HuH-7.5 (cell line): ENCODE measurements around the gene RPP30.
A peak's percentile ranks its signal among the peaks of the same experiment; 100 is the strongest.

ENCODE experiments used
- DNase-seq: peaks from one replicate; pipeline ENCODE4 v3.0.0; 2011; ENCODE audit warnings: low spot score

RPP30 gene

DNA sequence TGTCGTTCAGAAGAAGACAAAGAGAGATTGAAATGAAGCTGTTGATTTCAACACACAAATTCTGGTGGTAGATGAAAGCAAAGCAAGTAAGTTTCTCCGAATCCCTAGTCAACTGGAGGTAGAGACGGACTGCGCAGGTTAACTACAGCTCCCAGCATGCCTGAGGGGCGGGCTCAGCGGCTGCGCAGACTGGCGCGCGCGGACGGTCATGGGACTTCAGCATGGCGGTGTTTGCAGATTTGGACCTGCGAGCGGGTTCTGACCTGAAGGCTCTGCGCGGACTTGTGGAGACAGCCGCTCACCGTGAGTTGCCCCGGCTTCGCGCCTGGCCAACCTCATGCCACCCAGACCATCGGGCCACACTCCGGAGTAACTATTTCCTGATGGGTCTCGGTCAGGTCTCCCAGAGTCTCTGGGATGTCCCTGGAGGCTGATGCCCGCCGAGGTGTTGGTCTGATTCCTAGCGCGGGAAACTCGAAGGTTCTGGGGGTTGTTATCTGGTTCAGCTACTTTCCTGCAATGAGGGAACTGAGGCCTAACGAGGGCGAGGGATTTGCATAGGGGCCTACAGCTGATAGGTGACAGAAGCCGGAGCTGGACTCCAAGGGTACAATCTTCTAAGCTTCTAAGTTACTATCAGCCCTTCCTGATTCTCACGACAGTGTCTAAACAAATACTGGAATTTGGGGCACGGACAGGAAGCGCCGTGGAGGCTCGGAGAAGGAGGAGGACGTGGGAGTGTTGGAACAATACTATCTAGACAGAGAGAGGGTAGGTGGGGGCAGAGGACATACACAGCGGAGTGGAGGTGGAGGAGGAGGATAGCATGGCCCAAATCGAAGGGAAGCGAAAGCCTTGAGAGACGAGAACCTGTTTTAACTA is at the start of gene RPP30:
TSS of gene RPP30 (plus strand) at position 209 of the 882 bp plus-strand sequence. CDS start at position 222, 13 bp downstream.
- DNase-seq: peak; percentile 62

DNA sequence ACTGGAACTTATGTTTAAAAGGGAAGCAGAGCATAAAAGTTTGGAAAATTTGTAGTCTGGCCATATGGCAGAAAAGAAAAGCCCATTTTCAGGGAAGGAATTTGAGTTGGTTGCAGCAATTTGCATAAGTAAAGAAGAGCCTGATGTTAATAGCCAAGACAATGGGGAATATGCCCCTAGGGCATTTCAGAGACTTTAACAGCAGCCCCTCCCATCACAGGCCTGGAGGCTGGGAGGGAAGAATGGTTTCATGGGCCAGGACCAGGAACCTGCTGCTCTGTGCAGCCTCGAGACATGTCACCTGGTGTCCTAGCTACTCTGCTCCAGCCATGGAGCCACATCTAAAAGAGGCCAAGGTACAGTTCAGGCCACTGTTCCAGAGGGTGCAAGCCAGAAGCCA is 49.3 kb upstream of the RPP30 start:
- no peak for DNase-seq

DNA sequence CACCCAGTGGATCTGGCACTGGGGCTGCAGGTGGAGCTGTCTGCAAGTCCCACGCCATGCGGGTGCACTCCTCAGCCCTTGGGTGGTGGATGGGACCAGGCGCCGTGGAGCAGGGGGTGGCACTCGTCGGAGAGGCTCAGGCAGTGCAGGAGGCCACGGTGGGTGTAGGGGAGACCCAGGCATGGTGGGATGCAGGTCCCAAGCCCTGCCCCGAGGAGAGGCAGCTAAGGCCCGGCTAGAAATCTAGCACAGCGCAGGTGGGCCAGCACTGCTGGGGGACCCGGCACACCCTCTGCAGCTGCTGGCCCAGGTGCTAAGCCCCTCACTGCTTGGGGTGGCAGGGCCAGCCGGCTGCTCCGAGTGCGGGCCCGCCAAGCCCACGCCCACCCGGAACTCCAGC is 39.7 kb upstream of the RPP30 start:
- no peak for DNase-seq

DNA sequence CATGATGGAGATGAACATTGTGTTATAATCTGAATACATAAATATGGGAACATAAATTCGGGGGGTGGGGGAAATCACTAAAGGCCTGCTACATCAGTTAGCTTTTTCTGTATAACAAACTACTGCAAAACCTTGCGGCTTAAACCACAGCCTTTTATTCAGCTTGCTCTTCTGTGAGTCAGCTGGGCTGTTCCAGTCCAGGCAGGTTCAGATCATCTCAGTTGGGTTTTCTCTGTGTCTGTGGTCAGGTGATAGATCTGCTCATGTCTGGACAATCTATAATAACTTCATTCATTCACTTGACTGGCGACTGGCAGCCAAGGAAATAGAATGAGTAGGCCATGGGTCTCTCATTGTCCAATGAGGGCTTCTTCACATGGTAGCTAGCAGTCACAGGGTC is 37.4 kb upstream of the RPP30 start:
- no peak for DNase-seq

DNA sequence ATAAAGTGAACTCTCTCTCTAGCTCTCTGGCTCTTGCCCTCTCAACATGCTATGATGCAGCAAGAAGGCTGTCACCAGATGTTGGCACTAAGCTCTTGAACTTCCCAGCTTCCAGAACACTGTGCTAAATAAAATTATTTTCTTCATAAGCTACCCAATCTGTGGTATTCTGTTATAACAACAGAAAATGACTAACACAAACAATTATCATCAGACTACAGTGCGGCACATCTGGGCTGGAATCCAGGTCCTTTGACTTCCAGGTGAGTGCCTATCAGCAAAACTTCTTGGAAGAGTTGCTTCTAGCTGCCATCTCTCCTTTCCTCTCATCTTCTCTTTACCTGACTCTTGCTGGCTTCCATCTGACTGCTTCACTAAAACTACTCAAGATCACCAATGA is 34.3 kb upstream of the RPP30 start:
- no peak for DNase-seq

DNA sequence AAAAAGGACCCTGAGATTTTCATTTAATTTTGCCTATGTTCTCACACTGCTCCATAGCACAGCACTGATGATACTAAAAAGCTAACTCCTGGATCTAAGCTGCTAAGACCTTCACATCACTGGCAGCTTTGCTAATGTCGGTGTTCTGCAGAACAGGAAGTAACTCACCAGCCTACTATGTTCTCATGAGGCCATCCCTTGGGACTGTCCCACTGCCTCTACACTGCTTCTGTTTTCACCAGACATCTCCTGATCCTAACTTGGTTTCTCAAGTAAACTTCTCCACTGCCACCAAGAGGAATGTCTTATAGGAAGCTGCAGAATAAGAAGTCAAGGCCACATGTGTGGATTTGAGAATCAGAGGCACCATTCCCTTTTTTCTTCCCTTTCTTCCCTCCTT is 29.0 kb upstream of the RPP30 start:
- no peak for DNase-seq

DNA sequence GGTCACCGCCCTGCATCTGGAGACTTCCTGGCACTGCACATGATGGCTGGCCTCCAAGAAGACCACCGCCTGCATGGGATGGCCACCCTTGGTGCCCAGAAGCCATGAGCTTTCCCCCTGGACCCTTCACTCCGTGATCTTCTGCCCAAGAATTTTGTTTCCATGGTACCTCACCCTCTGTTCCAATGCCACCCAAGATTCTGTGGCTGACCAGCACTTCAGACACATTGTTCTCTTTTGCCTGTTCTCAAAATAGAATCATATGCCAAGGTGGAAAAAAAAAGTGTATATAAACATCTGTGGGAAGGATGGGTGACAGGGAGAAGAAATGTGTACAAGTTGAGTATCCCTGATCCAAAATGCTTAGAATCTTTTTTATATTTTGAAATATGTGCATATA is 26.0 kb upstream of the RPP30 start:
- DNase-seq: no peak

DNA sequence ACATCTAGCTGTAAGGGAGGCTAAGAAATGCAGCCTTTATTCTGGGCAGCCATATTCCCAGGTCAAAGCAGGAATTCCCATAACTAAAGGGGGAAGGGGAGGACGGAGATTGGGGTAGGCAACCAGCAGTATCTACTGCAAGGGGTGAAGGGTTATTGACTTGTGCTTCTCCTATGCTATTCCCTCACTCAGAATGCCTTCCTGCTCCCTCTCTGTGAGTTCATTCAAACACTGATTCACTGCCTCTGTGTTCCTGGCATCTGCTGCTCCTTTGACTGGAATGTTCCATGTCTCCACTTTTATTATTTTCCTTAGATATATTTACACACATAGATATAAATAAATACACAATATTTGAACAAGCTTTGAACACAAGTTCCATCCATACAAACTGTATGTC is 25.0 kb upstream of the RPP30 start:
- no peak for DNase-seq

DNA sequence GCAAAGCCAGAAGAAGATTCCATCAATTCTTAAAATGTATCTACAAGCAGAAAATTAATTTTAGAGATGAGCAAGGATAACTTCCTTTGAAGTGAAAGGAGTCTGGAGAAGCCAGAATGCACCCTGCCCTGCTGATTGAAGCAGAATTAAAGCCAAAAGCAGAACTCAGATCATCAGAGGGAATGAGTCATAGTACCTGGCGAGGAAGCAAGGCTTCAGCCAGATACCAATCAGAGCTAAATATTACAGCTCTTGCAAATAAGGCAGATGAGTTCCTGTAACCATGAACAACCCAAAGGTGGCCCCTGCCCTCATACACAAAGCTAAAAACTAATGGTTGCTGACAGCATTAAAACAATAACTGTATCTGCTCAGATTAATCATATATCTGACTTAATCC is 24.3 kb upstream of the RPP30 start:
- DNase-seq: no peak

DNA sequence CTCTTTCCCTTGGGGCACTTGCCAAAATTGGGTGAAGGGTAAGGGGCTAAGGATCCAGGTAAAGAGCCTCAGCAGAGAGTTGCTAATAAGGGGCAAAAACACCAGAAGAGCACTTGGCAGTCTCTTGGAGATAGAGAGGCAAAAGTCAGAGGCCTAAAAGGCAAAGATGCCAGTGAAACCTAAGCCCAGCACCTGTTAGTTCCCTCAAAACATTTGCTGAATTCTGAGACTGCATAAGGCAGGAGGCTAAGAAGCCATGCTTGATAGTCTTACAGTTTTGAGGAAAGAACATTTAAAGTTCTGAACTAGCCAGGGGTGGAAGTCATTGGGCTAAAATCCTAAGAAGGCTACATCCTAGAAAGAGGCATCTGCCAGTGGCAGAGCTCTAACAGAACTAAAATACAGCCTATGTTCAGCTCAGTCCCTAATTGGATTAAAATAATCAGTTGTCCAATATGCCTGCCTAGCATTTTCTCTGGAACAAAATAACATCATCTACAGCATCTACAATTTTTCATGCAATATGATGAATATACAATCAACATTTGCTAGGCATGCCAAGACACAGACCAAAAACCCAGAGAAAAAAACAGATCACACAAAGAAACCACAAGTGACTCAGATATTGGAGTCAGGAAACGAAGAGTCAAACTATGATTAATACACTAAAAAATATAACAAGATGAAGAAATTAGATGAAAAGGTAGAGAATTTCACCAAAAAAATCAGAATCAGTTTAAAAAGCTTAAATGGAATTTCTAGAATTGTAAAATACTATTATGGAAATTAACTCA is 21.6 kb upstream of the RPP30 start:
- no peak for DNase-seq

DNA sequence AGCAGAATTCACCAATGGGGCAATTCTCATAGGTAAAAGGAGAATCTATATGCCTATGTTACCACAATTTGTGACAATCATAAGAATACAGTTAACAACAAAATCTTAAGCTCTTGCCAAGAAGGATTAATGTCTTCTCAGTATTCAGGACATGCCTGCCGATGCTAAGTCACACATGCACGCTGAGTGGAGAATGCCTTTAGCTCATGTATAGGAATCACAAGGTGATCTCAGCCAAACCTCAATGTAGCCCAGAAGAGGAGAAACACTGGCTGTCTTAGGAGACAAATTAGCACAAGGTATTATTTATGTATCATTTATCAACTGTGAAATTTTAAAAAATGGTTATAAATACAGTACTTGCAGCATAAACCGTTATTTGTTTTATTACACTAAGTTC is 16.6 kb upstream of the RPP30 start:
- DNase-seq: no peak

DNA sequence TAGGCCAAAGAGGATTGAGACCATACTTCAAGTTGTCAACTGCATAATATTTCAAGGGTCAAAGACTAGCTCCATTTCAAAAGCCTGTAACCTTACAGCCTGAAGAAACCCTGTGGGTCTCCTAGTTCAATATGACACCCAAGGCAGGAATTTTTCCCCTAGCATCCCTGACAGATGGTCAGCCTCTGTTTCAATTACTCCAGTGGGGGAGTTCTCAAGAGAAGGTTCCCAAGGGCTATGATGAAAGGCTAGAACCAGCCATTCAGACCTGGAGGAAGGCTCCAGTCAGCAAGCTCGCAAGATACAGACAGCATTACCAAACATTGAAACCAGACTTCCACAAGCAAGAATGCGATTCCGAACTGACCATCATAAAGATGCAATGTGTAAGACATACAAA is 15.5 kb upstream of the RPP30 start:
- DNase-seq: no peak

DNA sequence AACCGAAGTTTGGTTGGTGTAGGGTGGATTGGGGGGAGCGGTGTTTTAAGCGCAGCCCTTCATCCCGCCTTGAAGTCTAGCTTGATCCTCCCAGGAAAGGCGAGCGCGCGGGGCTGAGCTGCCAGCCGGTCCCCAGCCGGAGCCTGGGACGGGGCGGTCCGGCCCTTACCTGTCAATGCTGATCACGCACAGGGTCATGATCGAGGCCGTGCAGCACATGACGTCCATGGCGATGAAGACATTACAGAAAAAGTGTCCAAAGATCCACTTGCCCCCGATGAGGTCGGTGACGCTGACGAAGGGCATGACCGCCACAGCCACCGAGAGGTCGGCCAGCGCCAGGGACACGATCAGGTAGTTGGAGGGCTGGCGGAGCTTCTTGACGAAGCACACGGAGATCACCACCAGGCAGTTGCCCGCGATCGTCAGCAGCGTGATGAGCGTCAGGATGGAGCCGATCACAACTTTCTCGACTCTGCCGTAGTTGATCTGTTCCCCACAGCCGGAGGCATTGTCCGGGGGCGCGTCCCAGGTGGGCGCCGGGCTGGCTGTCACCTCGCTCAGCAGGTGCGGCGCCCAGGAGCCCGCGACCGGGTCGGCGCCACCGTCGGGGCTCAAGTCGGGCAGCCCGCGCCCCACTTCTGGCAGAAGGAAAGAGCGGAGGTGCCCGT is 14.7 kb upstream of the RPP30 start:
- DNase-seq: no peak

DNA sequence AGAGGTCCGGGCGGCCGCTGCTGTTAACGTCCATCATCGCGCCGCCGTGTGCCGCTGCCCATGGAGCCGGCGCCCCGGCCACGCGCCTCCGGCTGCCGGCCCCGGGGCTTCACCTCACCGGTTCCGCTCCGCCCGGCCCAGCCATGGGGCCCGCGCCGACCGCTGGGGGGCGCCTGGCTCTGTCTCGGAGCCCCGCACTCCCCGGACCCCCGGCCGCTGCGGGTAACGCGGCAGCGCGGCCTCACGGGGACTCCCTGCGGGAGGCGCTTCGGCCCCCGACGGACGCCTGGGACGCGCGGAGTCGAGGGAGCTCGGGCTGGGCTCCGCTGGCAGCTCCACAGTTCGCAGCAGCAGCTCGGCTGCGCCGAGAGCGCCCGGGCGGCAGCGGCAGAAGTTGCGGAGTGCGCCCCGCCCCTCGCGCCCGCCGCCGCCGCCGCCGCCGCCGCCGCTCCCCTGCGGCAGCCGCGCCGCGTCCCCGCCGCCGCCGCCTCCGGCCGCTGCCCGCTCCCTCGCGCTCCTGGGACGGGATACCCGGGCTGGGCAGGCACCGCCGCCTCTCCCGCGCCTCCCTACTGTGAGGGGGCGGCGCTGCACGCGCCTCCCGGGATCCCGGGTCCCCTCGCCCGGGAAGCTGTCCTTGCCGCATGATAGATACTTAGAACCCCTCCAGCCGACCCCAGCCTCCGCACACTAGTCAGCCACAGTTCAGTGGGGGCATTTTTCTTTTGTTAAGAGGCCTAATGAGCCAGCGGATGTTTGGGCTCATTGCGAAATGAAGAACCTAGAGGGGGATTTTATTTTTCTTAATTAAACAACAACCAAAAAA is 13.9 kb upstream of the RPP30 start, which contains the start of gene HTR7:
TSS of gene HTR7 (minus strand) at position 405 of the 826 bp plus-strand sequence. CDS start at position 37, 368 bp downstream.
- DNase-seq: peak; percentile 71

DNA sequence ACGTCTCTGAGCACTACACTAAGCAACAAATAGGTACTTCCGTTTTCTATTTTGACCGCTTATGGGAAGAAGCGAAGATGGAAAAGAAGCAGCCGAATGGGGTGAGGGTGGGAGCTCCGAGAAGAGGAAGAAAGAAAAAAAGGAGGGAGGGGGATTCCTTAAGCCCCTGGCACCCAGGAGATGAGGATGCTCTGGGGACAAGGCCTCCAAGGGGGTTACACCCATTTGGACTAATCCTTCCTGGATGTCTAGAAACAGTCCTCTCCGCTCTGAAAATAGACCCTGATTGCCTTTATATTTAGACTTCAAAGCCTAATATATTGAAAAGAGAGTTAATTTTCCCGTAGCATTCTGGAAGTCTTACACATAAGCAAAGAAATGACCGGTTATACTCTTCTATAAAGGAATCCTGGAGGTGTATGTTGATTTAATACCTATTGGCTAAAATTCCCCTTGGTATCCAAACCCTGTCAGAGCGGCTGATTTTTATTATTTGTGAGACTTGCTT is 13.3 kb upstream of the RPP30 start:
- DNase-seq: no peak

DNA sequence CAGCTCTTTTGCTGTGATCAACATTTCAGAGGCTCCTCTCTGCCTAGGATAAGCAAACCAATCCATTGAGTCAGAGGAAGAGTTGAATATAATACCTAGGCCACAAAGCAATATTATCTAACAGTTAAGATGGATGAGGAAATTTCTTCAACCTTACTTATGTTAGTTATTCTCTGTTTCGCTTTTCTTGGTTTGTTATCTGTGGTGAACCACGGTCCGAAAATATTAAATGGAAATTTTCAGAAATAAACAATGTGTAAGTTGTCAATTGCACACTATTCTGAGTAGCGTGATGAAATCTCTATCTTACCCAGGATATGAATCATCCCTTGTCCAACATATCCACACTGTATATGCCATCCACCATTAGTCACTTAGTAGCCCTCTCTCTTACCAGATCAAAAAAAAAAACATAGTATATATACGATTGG is 12.4 kb upstream of the RPP30 start:
- no peak for DNase-seq

DNA sequence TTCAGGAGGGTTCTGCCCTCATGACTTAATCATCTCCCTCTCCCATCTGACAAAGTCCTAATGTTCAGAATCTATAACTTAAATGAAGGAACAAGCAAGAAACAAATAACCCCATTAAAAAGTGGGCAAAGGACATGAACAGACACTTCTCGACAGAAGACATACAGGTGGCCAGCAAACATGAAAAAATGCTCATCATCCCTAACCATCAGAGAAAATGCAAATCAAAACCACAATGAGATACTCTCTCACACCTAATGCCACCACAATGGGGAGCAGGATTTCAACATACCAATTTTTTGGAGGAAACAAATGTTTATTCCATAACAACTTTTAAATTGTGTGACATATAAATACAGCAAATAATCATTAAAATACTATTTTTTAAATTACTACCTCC is 11.0 kb upstream of the RPP30 start:
- no peak for DNase-seq

DNA sequence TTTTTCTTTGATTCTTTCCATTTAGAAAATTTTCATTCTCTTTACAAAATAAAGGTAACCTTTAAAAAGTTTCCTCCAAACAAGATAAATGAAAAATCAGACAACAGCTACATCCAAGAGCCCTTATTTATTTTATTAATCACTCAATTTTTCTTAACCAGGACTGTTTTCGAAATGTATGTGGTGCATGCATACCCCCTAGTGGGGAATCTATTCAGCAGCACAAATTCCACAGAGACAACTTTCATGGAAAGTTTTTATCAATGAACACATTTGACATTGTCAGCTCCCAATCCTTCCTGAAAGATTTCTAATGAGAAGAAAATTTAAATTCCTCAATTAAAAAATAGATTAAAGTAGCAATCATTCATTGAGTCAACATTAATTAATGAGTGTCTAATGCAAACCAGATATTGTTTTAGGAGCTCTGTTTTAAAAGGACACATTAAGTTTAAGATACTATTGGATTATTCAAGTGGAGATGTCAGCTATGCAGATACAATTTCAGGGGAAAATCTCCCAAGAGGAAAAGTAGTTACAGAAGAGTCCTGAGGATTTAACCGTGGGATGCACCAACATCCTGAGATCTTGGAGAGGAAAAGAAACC is 8.8 kb upstream of the RPP30 start:
- DNase-seq: peak; percentile 28

DNA sequence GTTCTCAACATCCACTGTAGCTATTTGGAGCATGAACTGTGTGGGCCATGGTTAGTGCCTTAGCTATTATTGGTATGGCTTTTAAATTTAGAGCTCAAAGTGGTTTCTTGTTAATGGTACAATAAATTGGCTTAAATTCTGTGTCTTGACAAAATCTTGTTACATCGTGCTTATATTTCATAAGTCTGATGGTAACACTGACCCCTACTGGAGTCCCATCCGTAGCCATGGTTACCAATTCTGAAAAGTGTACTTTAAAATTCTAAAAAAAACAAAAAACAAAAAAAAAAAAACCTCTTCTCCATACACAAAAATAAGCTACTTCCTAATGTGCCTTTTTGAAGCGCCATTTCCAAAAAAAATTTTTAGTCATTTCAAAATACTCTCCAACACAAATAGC is 6.4 kb upstream of the RPP30 start:
- no peak for DNase-seq

DNA sequence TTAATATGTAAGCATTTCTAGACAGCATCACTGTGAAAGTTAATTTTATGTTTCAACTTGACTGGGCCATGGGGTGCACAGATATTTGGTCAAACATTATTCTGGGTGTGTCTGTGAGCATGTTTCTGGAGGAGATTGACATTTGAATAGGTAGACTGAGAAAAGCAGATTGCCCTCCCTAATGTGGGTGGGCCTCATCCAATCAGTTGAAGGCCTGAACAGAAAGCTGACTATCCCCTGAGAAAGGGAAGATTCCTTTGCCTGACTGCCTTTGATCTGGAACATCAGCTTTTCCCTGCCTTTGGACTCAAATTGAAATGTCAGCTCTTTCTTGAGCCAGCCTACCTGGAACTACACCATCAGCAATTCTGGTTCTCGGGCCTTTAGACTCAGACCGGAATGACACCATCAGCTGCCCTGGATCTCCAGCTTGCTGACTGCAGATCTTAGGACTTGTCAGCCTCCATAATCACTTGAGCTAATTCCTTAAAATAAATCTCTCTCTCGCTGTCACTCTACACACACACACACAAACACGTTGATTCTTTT is 5.7 kb upstream of the RPP30 start:
- DNase-seq: no peak

DNA sequence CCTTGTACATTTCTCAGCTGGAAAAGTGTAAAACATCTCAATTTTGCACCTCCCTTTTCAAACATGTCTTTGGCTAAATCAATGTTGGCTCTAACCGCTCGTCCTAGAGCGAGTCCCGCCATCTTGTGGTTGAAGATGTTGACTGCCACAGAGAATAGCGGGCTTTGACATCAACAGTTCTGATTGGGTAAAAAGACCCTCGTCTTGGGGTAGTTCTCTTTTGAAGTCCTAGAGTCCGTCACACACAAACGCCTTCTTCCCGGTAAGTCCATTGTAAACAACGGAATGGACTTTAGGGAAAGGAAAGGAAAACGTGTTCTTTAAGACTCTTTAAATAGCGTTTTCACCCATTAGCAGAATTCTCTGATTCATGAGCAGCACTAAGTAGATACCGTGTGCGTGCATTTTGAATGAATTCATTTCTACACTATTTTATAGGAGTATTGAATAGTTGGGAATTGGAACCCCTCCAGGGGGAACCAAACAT is 452 bp upstream of the RPP30 start:
- peak; percentile 33 for DNase-seq
